SJSA1 (cell line): ENCODE measurements around the gene DAP. TPM values are rescaled to one million over a fixed set of nuclear protein-coding genes. Genes with fewer than 3 reads are reported as not detected.
A peak's percentile ranks its signal among the peaks of the same experiment; 100 is the strongest.

ENCODE experiments used
- DNase-seq, 2 experiments: peaks; one replicate each; pipeline ENCODE4 v3.0.0-alpha.2; 2015 to 2020; ENCODE audit warnings: low spot score in 2 of 2, low read depth in 1 of 2
- H3K27ac ChIP-seq: fragments of 250-450 bp; sonication (Bioruptor Pico); 2 replicates; pipeline ENCODE4 v1.5.1; 2020; ENCODE audit warnings: mild to moderate bottlenecking, moderate library complexity
- H3K27me3 ChIP-seq: fragments of 250-450 bp; sonication (Bioruptor Pico); replicated peaks from 2 replicates; pipeline ENCODE4 v1.5.1; 2020; ENCODE audit warnings: mild to moderate bottlenecking, moderate library complexity
- H3K36me3 ChIP-seq: fragments of 250-450 bp; sonication (Bioruptor Pico); 2 replicates; pipeline ENCODE4 v1.5.1; 2020; ENCODE audit warnings: mild to moderate bottlenecking
- H3K4me1 ChIP-seq: fragments of 250-450 bp; sonication (Bioruptor Pico); replicated peaks from 2 replicates; pipeline ENCODE4 v1.6.1; 2021; ENCODE audit warnings: mild to moderate bottlenecking
- H3K4me3 ChIP-seq: fragments of 250-450 bp; sonication (Bioruptor Pico); 2 replicates; pipeline ENCODE4 v1.5.1; 2020; ENCODE audit warnings: mild to moderate bottlenecking
- H3K9me3 ChIP-seq: fragments of 250-450 bp; sonication (Bioruptor Pico); replicated peaks from 2 replicates; pipeline ENCODE4 v1.5.1; 2020; ENCODE audit warnings: mild to moderate bottlenecking
- total RNA-seq: library from RNA; depleted of rRNA; stranded (reverse); fragments of >200 nt; shearing (Covaris generic); gene quantifications from 2 replicates; pipeline ENCODE4 v1.2.3, GENCODE V29; 2014

The DAP gene
- total RNA-seq, 1 experiment from 2014 or later, result 64.6 TPM

GRCh38 chr5:10695055-10695649, 65.9 kb downstream of the DAP start:
- H3K4me1 ChIP-seq, result peaks cover 56% of the 10 kb centered on the region

GRCh38 chr5:10691826-10692785, 68.9 kb downstream of the DAP start:
- peaks cover 72% of the 10 kb centered on the region for H3K4me1 ChIP-seq
- peak; percentile 90 to 98 for DNase-seq
- H3K4me3 ChIP-seq, result no peak overlapping the region; the same call in 1 of the 2 replicates

More at GRCh38 chr5:10695055-10695649, 65.9 kb downstream of the DAP start:
- no peak overlapping the region for H3K4me3 ChIP-seq
- no peaks in the 10 kb centered on the region for H3K9me3 ChIP-seq
- no peak overlapping the region for H3K27ac ChIP-seq
- H3K27me3 ChIP-seq, result no peaks in the 10 kb centered on the region
- peak; percentile 82 for DNase-seq
- peaks cover 45% of the 10 kb centered on the region for H3K36me3 ChIP-seq

GRCh38 chr5:10690460-10691440, 70.3 kb downstream of the DAP start:
- Histone ChIP-seq H3K27ac (peak overlapping the region; percentile 100), H3K4me3 (no peak overlapping the region), H3K36me3 (peaks cover 61% of the 10 kb centered on the region), H3K4me1 (peaks cover 63% of the 10 kb centered on the region), H3K27me3 (no peaks in the 10 kb centered on the region), H3K9me3 (peaks cover 9% of the 10 kb centered on the region)
- DNase-seq, result peak in 1 of 2 experiments; percentile 57

More at GRCh38 chr5:10691826-10692785, 68.9 kb downstream of the DAP start:
- Histone ChIP-seq H3K27ac (peak overlapping the region; percentile 100), H3K27me3 (no peaks in the 10 kb centered on the region), H3K36me3 (peaks cover 49% of the 10 kb centered on the region), H3K9me3 (peaks cover 4% of the 10 kb centered on the region; the same call in 1 of the 2 replicates)

GRCh38 chr5:10689391-10690081, 71.5 kb downstream of the DAP start:
- H3K4me3 ChIP-seq, result no peak overlapping the region
- no peaks in the 10 kb centered on the region for H3K27me3 ChIP-seq
- H3K4me1 ChIP-seq, result peaks cover 53% of the 10 kb centered on the region
- DNase-seq, result peak; percentile 88 to 90
- H3K27ac ChIP-seq, result peak overlapping the region; percentile 100
- peaks cover 9% of the 10 kb centered on the region for H3K9me3 ChIP-seq
- H3K36me3 ChIP-seq, result peaks cover 65% of the 10 kb centered on the region

- DNase-seq, result no peak
- Histone ChIP-seq H3K4me1 (peaks cover 51% of the 10 kb centered on the region), H3K27ac (peak overlapping the region; percentile 100), H3K27me3 (no peaks in the 10 kb centered on the region), H3K9me3 (peaks cover 9% of the 10 kb centered on the region), H3K36me3 (peaks cover 65% of the 10 kb centered on the region), H3K4me3 (no peak overlapping the region)
Measured at GRCh38 chr5:10688651-10689171, 72.3 kb downstream of the DAP start.

- Histone ChIP-seq H3K4me3 (no peak overlapping the region), H3K9me3 (peaks cover 9% of the 10 kb centered on the region), H3K27ac (no peak overlapping the region), H3K4me1 (peaks cover 33% of the 10 kb centered on the region), H3K36me3 (peaks cover 73% of the 10 kb centered on the region), H3K27me3 (no peaks in the 10 kb centered on the region)
- no peak for DNase-seq
Measured at GRCh38 chr5:10686890-10687289, 74.1 kb downstream of the DAP start.

GRCh38 chr5:10685115-10685521, 75.9 kb downstream of the DAP start:
- DNase-seq, result no peak

GRCh38 chr5:10684303-10685086, 76.5 kb downstream of the DAP start:
- no peak for DNase-seq
- H3K27me3 ChIP-seq, result no peaks in the 10 kb centered on the region
- H3K27ac ChIP-seq, result no peak overlapping the region
- peaks cover 18% of the 10 kb centered on the region for H3K4me1 ChIP-seq
- peaks cover 9% of the 10 kb centered on the region for H3K9me3 ChIP-seq
- H3K36me3 ChIP-seq, result peaks cover 78% of the 10 kb centered on the region
- no peak overlapping the region for H3K4me3 ChIP-seq

More at GRCh38 chr5:10685115-10685521, 75.9 kb downstream of the DAP start:
- H3K27ac ChIP-seq, result no peak overlapping the region
- H3K4me3 ChIP-seq, result no peak overlapping the region
- peaks cover 18% of the 10 kb centered on the region for H3K4me1 ChIP-seq
- H3K36me3 ChIP-seq, result peaks cover 73% of the 10 kb centered on the region
- peaks cover 9% of the 10 kb centered on the region for H3K9me3 ChIP-seq
- no peaks in the 10 kb centered on the region for H3K27me3 ChIP-seq

- Histone ChIP-seq H3K4me1 (peaks cover 22% of the 10 kb centered on the region), H3K4me3 (no peak overlapping the region), H3K27ac (no peak overlapping the region), H3K36me3 (peaks cover 77% of the 10 kb centered on the region), H3K27me3 (no peaks in the 10 kb centered on the region), H3K9me3 (peaks cover 9% of the 10 kb centered on the region)
- DNase-seq, result no peak
Measured at GRCh38 chr5:10682801-10683525, 78.1 kb downstream of the DAP start.

GRCh38 chr5:10681731-10682679, 79.0 kb downstream of the DAP start:
- H3K27ac ChIP-seq, result no peak overlapping the region
- H3K4me3 ChIP-seq, result no peak overlapping the region
- H3K9me3 ChIP-seq, result peaks cover 9% of the 10 kb centered on the region
- no peaks in the 10 kb centered on the region for H3K27me3 ChIP-seq
- DNase-seq, result no peak
- peaks cover 32% of the 10 kb centered on the region for H3K4me1 ChIP-seq
- H3K36me3 ChIP-seq, result peaks cover 81% of the 10 kb centered on the region
